GM19467 (cell line): ENCODE measurements around the gene NELFCD.
"Not testable (repeated sequence)": the region's sequence is repeated elsewhere in the genome, so short reads cannot be mapped to it uniquely, and the experiment has no call there.

Source experiments
- ATAC-seq: cut with Tn5 transposase; IDR thresholded peaks from one replicate; pipeline ENCODE4 v1.9.1; 2021; ENCODE audit warnings: mild to moderate bottlenecking, moderate library complexity; ENCODE audit not compliant: unreplicated experiment

The NELFCD gene

GRCh38 chr20:59023616-59024015, 42.6 kb downstream of the NELFCD start:
- ATAC-seq = no peak

GRCh38 chr20:59024111-59024530, 43.1 kb downstream of the NELFCD start:
- no peak for ATAC-seq

- no peak for ATAC-seq
Measured at GRCh38 chr20:59025086-59025485, 44.0 kb downstream of the NELFCD start.

- no peak for ATAC-seq
Measured at GRCh38 chr20:59025511-59025910, 44.5 kb downstream of the NELFCD start.

- no peak for ATAC-seq
Measured at GRCh38 chr20:59026904-59027740, 46.1 kb downstream of the NELFCD start.

GRCh38 chr20:59027741-59028320, 46.8 kb downstream of the NELFCD start:
- ATAC-seq = no peak

- no peak for ATAC-seq
Measured at GRCh38 chr20:59028812-59029211, 47.8 kb downstream of the NELFCD start.

GRCh38 chr20:59030911-59031563, 50.0 kb downstream of the NELFCD start:
- ATAC-seq = no peak

GRCh38 chr20:59031564-59032022, 50.5 kb downstream of the NELFCD start:
- ATAC-seq = no peak

GRCh38 chr20:59032023-59032712, 51.1 kb downstream of the NELFCD start, which contains the start of gene ATP5F1E:
Gene ATP5F1E, minus strand, starts transcription at chr20:59032335. Its CDS starts 84 bp downstream, at chr20:59032251.
- peak; percentile 94 for ATAC-seq

GRCh38 chr20:59032713-59033059, 51.6 kb downstream of the NELFCD start:
- ATAC-seq = no peak

GRCh38 chr20:59033093-59033492, 52.0 kb downstream of the NELFCD start:
- ATAC-seq = no peak

- no peak for ATAC-seq
Measured at GRCh38 chr20:59033616-59034165, 52.6 kb downstream of the NELFCD start.

- ATAC-seq = no peak
Measured at GRCh38 chr20:59035381-59035780, 54.3 kb downstream of the NELFCD start.

GRCh38 chr20:59037386-59037785, 56.3 kb downstream of the NELFCD start:
- ATAC-seq = no peak

GRCh38 chr20:59039233-59039632, 58.2 kb downstream of the NELFCD start:
- no peak for ATAC-seq

GRCh38 chr20:59040667-59041066, 59.6 kb downstream of the NELFCD start:
- no peak for ATAC-seq

GRCh38 chr20:59041487-59041886, 60.4 kb downstream of the NELFCD start:
- not testable (repeated sequence) for ATAC-seq

- peak; percentile 26 for ATAC-seq
Measured at GRCh38 chr20:59042151-59042795, 61.2 kb downstream of the NELFCD start, which contains the start of gene PRELID3B. Gene PRELID3B, minus strand, starts transcription at chr20:59042786. Its CDS starts 56 bp downstream, at chr20:59042730.
